ENCODE results near the gene MYOF.
A peak's percentile ranks its signal among the peaks of the same experiment; 100 is the strongest.
"Not testable (repeated sequence)": the region's sequence is repeated elsewhere in the genome, so short reads cannot be mapped to it uniquely, and the experiment has no call there.

MYOF gene

DNA sequence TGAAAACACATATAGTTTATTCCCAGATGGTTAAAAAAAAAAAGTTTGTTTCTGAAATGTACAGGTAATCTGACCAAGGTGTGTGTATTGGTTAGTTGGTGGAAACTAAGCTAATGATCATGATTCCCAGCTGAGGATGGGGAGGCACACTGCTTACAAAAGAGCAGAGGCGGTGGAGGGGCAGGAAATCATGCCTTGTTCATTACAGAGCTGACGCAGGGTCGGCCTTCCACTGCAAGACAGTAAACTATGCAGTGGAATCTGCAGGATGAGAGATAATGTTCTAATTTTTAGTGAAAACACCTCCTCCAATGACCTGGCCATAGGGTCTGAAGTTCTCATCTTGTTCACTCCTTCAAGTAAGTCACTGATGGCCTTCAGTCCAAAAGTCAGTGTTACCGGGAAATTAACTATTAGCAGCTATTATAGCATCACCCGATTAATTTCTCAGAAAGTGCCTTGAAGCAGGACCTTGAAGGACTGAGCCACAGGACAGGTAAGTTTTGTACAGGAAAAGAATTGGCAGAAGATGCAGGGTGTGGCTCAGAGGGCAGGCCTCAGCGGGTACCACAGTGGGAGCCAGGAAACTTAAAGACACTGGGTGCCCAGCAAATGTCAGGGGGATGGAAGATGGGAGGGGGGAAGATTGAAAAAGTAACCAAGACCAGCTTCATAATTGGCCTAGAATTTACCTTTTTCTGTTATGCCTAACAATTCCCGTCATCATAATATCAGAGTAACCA, 36.0 kb downstream of the MYOF start:
- no peak for TF ChIP-seq ZNF565 (CRISPR knock-in tag; conservative IDR thresholded peaks at IDR 0.05; ENCODE audit: low read depth)
- TF ChIP-seq RARB (CRISPR knock-in tag; IDR thresholded peaks at IDR 0.05) = no peak
- TF ChIP-seq, protein P1, sequence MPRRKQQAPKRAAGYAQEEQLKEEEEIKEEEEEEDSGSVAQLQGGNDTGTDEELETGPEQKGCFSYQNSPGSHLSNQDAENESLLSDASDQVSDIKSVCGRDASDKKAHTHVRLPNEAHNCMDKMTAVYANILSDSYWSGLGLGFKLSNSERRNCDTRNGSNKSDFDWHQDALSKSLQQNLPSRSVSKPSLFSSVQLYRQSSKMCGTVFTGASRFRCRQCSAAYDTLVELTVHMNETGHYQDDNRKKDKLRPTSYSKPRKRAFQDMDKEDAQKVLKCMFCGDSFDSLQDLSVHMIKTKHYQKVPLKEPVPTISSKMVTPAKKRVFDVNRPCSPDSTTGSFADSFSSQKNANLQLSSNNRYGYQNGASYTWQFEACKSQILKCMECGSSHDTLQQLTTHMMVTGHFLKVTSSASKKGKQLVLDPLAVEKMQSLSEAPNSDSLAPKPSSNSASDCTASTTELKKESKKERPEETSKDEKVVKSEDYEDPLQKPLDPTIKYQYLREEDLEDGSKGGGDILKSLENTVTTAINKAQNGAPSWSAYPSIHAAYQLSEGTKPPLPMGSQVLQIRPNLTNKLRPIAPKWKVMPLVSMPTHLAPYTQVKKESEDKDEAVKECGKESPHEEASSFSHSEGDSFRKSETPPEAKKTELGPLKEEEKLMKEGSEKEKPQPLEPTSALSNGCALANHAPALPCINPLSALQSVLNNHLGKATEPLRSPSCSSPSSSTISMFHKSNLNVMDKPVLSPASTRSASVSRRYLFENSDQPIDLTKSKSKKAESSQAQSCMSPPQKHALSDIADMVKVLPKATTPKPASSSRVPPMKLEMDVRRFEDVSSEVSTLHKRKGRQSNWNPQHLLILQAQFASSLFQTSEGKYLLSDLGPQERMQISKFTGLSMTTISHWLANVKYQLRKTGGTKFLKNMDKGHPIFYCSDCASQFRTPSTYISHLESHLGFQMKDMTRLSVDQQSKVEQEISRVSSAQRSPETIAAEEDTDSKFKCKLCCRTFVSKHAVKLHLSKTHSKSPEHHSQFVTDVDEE (CRISPR knock-in tag; IDR thresholded peaks at IDR 0.05) = no peak
- TF ChIP-seq ZFP30 (CRISPR knock-in tag; IDR thresholded peaks at IDR 0.05) = no peak
- TF ChIP-seq CSRNP3 (CRISPR knock-in tag; IDR thresholded peaks at IDR 0.05) = no peak
- TF ChIP-seq TOX (CRISPR knock-in tag; IDR thresholded peaks at IDR 0.05; ENCODE audit: borderline replicate concordance) = no peak
- no peak for TF ChIP-seq BACH2 (CRISPR knock-in tag; IDR thresholded peaks at IDR 0.05; ENCODE audit: borderline replicate concordance)
- no peak for TF ChIP-seq CSDC2 (CRISPR knock-in tag; IDR thresholded peaks at IDR 0.05)
- TF ChIP-seq ARNTL (CRISPR knock-in tag; IDR thresholded peaks at IDR 0.05; ENCODE audit: borderline replicate concordance, low read depth) = no peak
- TF ChIP-seq PPARA (CRISPR knock-in tag; IDR thresholded peaks at IDR 0.05; ENCODE audit: borderline replicate concordance) = no peak
- TF ChIP-seq ZNF70 (CRISPR knock-in tag; IDR thresholded peaks at IDR 0.05) = no peak
- TF ChIP-seq ESRRG (CRISPR knock-in tag; IDR thresholded peaks at IDR 0.05) = no peak
- peak; percentile 60 for ATAC-seq

DNA sequence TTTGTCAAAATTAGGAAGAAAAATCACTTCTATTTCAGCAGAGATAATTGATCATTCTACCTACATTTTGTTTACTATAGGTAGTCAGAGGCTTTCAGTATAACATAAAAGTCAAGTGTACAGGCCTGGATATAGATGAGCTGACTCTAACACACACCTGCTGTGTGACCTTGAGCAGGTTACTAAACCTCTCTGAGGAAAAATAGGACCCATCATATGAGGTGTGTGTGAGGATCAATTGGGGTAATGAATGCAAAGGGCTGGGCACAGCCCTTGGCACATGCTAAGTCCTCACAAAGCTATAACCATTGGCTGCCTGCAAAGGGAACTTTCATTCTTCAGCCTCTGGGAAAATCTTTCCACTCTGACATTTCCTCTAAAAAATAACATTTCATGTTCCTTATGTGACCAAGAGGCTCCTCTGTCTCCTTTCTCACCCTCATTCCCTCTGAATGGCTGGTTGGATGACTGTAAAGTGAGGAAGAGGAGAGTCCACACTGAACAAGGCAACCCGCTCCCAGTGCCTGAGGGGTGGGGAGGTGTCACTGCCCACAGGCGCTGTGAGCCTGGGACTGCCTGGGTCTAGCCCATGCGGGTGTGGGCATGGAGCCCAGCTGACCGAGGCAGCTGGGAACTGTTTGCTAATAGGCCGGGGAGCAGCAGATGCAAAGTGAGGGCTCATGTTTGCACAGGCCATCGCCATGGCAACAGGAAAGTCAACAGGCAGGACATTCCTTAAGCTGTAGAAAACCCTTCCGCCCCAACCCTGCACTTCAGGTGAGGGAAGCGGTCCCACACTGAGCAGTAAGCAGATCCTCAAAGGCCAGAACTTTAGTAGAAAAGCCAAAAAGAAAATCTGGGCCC, 36.8 kb downstream of the MYOF start:
- TF ChIP-seq ISL1 (CRISPR knock-in tag; IDR thresholded peaks at IDR 0.05) = 0 out of 2 replicates have a peak, but pooled peaks have one; percentile 19
- TF ChIP-seq ZNF70 (CRISPR knock-in tag; IDR thresholded peaks at IDR 0.05) = peak; percentile 96
- no peak for TF ChIP-seq ARNTL (CRISPR knock-in tag; IDR thresholded peaks at IDR 0.05; ENCODE audit: borderline replicate concordance, low read depth)
- peak; percentile 95 for ATAC-seq

- TF ChIP-seq RARB (CRISPR knock-in tag; IDR thresholded peaks at IDR 0.05) (no peak), TOX (CRISPR knock-in tag; IDR thresholded peaks at IDR 0.05; ENCODE audit: borderline replicate concordance) (no peak), ZFP3 (CRISPR knock-in tag; IDR thresholded peaks at IDR 0.05) (no peak), ZFP30 (CRISPR knock-in tag; IDR thresholded peaks at IDR 0.05) (no peak), ARNTL (CRISPR knock-in tag; IDR thresholded peaks at IDR 0.05; ENCODE audit: borderline replicate concordance, low read depth) (no peak), SNAI2 (CRISPR knock-in tag; IDR thresholded peaks at IDR 0.05) (no peak), ZC3H10 (CRISPR knock-in tag; IDR thresholded peaks at IDR 0.05) (no peak), BACH2 (CRISPR knock-in tag; IDR thresholded peaks at IDR 0.05; ENCODE audit: borderline replicate concordance) (no peak), ESRRG (CRISPR knock-in tag; IDR thresholded peaks at IDR 0.05) (no peak), GLIS3 (CRISPR knock-in tag; IDR thresholded peaks at IDR 0.05) (no peak), ISL1 (CRISPR knock-in tag; IDR thresholded peaks at IDR 0.05) (no peak)
- TF ChIP-seq, protein P2, sequence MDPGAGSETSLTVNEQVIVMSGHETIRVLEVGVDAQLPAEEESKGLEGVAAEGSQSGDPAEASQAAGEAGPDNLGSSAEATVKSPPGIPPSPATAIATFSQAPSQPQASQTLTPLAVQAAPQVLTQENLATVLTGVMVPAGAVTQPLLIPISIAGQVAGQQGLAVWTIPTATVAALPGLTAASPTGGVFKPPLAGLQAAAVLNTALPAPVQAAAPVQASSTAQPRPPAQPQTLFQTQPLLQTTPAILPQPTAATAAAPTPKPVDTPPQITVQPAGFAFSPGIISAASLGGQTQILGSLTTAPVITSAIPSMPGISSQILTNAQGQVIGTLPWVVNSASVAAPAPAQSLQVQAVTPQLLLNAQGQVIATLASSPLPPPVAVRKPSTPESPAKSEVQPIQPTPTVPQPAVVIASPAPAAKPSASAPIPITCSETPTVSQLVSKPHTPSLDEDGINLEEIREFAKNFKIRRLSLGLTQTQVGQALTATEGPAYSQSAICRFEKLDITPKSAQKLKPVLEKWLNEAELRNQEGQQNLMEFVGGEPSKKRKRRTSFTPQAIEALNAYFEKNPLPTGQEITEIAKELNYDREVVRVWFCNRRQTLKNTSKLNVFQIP (CRISPR knock-in tag; IDR thresholded peaks at IDR 0.05; ENCODE audit: borderline replicate concordance, low read depth) = no peak
- TF ChIP-seq, protein P3, sequence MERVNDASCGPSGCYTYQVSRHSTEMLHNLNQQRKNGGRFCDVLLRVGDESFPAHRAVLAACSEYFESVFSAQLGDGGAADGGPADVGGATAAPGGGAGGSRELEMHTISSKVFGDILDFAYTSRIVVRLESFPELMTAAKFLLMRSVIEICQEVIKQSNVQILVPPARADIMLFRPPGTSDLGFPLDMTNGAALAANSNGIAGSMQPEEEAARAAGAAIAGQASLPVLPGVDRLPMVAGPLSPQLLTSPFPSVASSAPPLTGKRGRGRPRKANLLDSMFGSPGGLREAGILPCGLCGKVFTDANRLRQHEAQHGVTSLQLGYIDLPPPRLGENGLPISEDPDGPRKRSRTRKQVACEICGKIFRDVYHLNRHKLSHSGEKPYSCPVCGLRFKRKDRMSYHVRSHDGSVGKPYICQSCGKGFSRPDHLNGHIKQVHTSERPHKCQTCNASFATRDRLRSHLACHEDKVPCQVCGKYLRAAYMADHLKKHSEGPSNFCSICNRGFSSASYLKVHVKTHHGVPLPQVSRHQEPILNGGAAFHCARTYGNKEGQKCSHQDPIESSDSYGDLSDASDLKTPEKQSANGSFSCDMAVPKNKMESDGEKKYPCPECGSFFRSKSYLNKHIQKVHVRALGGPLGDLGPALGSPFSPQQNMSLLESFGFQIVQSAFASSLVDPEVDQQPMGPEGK (CRISPR knock-in tag; IDR thresholded peaks at IDR 0.05; ENCODE audit: borderline replicate concordance) = no peak
- no peak for ATAC-seq
Observed at GRCh38 chr10:93443481-93443880, 38.7 kb downstream of the MYOF start.

- not testable (repeated sequence) for ATAC-seq
Observed at GRCh38 chr10:93442721-93443120, 39.4 kb downstream of the MYOF start.

Measured in SK-N-SH treated with all-trans-retinoic acid at 6 μM for 48 hours (cell line).